CD4-positive, alpha-beta T cell treated with Interleukin-6 at 100 ng/mL for 8 hours (primary cell): Measurements from ENCODE around the gene PARP8.
"Not testable (repeated sequence)": the region's sequence is repeated elsewhere in the genome, so short reads cannot be mapped to it uniquely, and the experiment has no call there.

Source experiments
- DNase-seq: peaks from one replicate; pipeline ENCODE4 v3.0.0-alpha.2; 2020; ENCODE audit warnings: mixed read lengths, low spot score

PARP8 gene

GRCh38 chr5:50666261-50667022 is at the start of gene PARP8:
Gene PARP8, plus strand, starts transcription at chr5:50666637. Its CDS starts 459 bp downstream, at chr5:50667096.
- DNase-seq = peak; percentile 36

- DNase-seq = no peak
These were observed 42.8 kb upstream of the PARP8 start for GRCh38 chr5:50623666-50624065.

GRCh38 chr5:50634866-50635265 is 31.6 kb upstream of the PARP8 start:
- peak; percentile 68 for DNase-seq

GRCh38 chr5:50637576-50637975 is 28.9 kb upstream of the PARP8 start:
- not testable (repeated sequence) for DNase-seq

- DNase-seq = no peak
These were observed 19.8 kb upstream of the PARP8 start for GRCh38 chr5:50646591-50646990.

- no peak for DNase-seq
These were observed 18.7 kb upstream of the PARP8 start for GRCh38 chr5:50647726-50648125.

GRCh38 chr5:50653946-50654345 is 12.5 kb upstream of the PARP8 start:
- no peak for DNase-seq

GRCh38 chr5:50655067-50655809 is 11.2 kb upstream of the PARP8 start:
- DNase-seq = no peak

- no peak for DNase-seq
These were observed 10.6 kb upstream of the PARP8 start for GRCh38 chr5:50655810-50656205.

GRCh38 chr5:50657044-50657443 is 9.4 kb upstream of the PARP8 start:
- DNase-seq = no peak

GRCh38 chr5:50658246-50658645 is 8.2 kb upstream of the PARP8 start:
- no peak for DNase-seq

- no peak for DNase-seq
These were observed 2.8 kb upstream of the PARP8 start for GRCh38 chr5:50663636-50664035.

GRCh38 chr5:50665091-50665490 is 1.3 kb upstream of the PARP8 start:
- no peak for DNase-seq

- DNase-seq = peak; percentile 19
These were observed 655 bp upstream of the PARP8 start for GRCh38 chr5:50665761-50666202.

GRCh38 chr5:50667023-50667652 is 701 bp downstream of the PARP8 start:
- peak; percentile 26 for DNase-seq

GRCh38 chr5:50667653-50668595 is 1.5 kb downstream of the PARP8 start:
- peak; percentile 80 for DNase-seq

GRCh38 chr5:50668636-50669035 is 2.2 kb downstream of the PARP8 start:
- DNase-seq = not testable (repeated sequence)

GRCh38 chr5:50672663-50673062 is 6.2 kb downstream of the PARP8 start:
- DNase-seq = no peak

GRCh38 chr5:50673444-50673843 is 7.0 kb downstream of the PARP8 start:
- not testable (repeated sequence) for DNase-seq

GRCh38 chr5:50675385-50675784 is 8.9 kb downstream of the PARP8 start:
- DNase-seq = no peak

GRCh38 chr5:50679554-50679953 is 13.1 kb downstream of the PARP8 start:
- DNase-seq = not testable (repeated sequence)

GRCh38 chr5:50684721-50685120 is 18.3 kb downstream of the PARP8 start:
- DNase-seq = no peak
